H1 (cell line): ENCODE results near the gene POMT2. TPM values are rescaled to one million over a fixed set of nuclear protein-coding genes. Genes with fewer than 3 reads are reported as not detected.

Source experiments
- CTCF ChIA-PET: fragments of 300-600 bp; sonication (Branson Sonifier 250); formaldehyde crosslinking; loops from one replicate; lab custom pipeline; 2021; ENCODE audit not compliant: partially characterized antibody; lab: Charles Lee
- POLR2A ChIA-PET: fragments of 300-600 bp; sonication (Branson Sonifier 250); formaldehyde crosslinking; loops from one replicate; lab custom pipeline; 2021; ENCODE audit warnings: inconsistent platforms; ENCODE audit not compliant: partially characterized antibody; lab: Charles Lee
- DNase-seq, 2 experiments: peaks; one replicate each; pipeline versions ENCODE4 v3.0.0 to v3.0.0-alpha.2; 2010 to 2022; ENCODE audit warnings: low spot score in 2 of 2, low read depth in 1 of 2, mixed read lengths in 1 of 2
- FAIRE-seq: peaks from 2 replicates; lab custom pipeline; 2011; peaks lifted over from hg19 to GRCh38; lab: Jason Lieb, UNC
- H2AFZ ChIP-seq: 2 replicates; pipeline ENCODE4 v1.8.1; 2012; ENCODE audit warnings: low read length, inconsistent platforms
- H2AK5ac ChIP-seq: 2 replicates; pipeline ENCODE4 v1.6.1; 2013; ENCODE audit warnings: low read depth, low read length
- H2BK120ac ChIP-seq: replicated peaks from 2 replicates; pipeline ENCODE3; 2013; ENCODE audit warnings: low read depth, low read length, inconsistent platforms
- H2BK12ac ChIP-seq: 2 replicates; pipeline ENCODE4 v1.6.1; 2013; ENCODE audit warnings: low read depth, low read length
- H2BK15ac ChIP-seq: 2 replicates; pipeline ENCODE4 v1.6.1; 2013; ENCODE audit warnings: low read length
- H2BK20ac ChIP-seq: 2 replicates; pipeline ENCODE4 v1.6.1; 2013; ENCODE audit warnings: low read length
- H2BK5ac ChIP-seq: 2 replicates; pipeline ENCODE4 v1.6.1; 2013; ENCODE audit warnings: low read depth, low read length
- H3K14ac ChIP-seq: 2 replicates; pipeline ENCODE4 v1.6.1; 2013; ENCODE audit warnings: inconsistent platforms; ENCODE audit not compliant: insufficient read length
- H3K18ac ChIP-seq: 2 replicates; pipeline ENCODE4 v1.6.1; 2013; ENCODE audit warnings: low read length; ENCODE audit errors: extremely low read depth
- H3K23ac ChIP-seq: 2 replicates; pipeline ENCODE4 v1.6.1; 2013; ENCODE audit warnings: inconsistent platforms; ENCODE audit not compliant: insufficient read length
- H3K23me2 ChIP-seq: 2 replicates; pipeline ENCODE4 v1.6.1; 2013; ENCODE audit warnings: low read depth, low read length
- H3K27ac ChIP-seq: 2 replicates; pipeline ENCODE4 v1.6.1; 2011; ENCODE audit warnings: low read depth, low read length, inconsistent platforms
- H3K27me3 ChIP-seq, 4 experiments: replicated peaks in 1 of 4; 1 replicate in 1 of 4; 2 replicates in 3 of 4; pipeline versions ENCODE4 v1.6.1 to v1.8.1; 2011 to 2013; ENCODE audit warnings: low read length in 3 of 4, mild to moderate bottlenecking in 3 of 4, inconsistent platforms in 2 of 4, mixed read lengths in 2 of 4, moderate library complexity in 1 of 4; ENCODE audit not compliant: control insufficient read depth in 3 of 4, insufficient read depth in 3 of 4; ENCODE audit errors: extremely low read depth in 1 of 4
- H3K36me3 ChIP-seq, 4 experiments: 2 replicates each; pipeline versions ENCODE4 v1.6.1 to v1.8.1; 2011 to 2013; ENCODE audit warnings: mild to moderate bottlenecking in 4 of 4, low read length in 3 of 4, moderate library complexity in 2 of 4, control low read depth in 1 of 4, inconsistent platforms in 1 of 4; ENCODE audit not compliant: insufficient read depth in 4 of 4, control insufficient read depth in 2 of 4
- H3K4ac ChIP-seq: replicated peaks from 2 replicates; pipeline ENCODE3; 2013; ENCODE audit warnings: low read length, low read depth, mixed read lengths, inconsistent platforms; ENCODE audit not compliant: insufficient read length
- H3K4me1 ChIP-seq, 4 experiments: replicated peaks in 1 of 4; 1 replicate in 1 of 4; 2 replicates in 3 of 4; pipeline versions ENCODE4 v1.6.1 to v1.8.1; 2011 to 2013; ENCODE audit warnings: low read length in 3 of 4, inconsistent platforms in 2 of 4, mixed read lengths in 1 of 4; ENCODE audit not compliant: insufficient read depth in 4 of 4, control insufficient read depth in 3 of 4
- H3K4me2 ChIP-seq, 2 experiments: 2 replicates each; pipeline versions ENCODE4 v1.6.1 to v1.8.1; 2011 to 2013; ENCODE audit warnings: low read depth in 2 of 2, low read length in 2 of 2, control low read depth in 1 of 2, inconsistent platforms in 1 of 2, mild to moderate bottlenecking in 1 of 2; ENCODE audit not compliant: insufficient read depth in 1 of 2
- H3K4me3 ChIP-seq, 4 experiments: fragments of 200-600, 300-600 bp in 1 of 4; sonication (generic), shearing (Covaris generic), sonication (Bioruptor Twin) in 1 of 4; 2 replicates each; pipeline versions ENCODE4 v1.5.1 to v1.8.1; 2011 to 2016; ENCODE audit warnings: low read length in 4 of 4, low read depth in 3 of 4, control low read depth in 2 of 4, inconsistent platforms in 2 of 4, mild to moderate bottlenecking in 2 of 4, mixed read lengths in 1 of 4, moderate library complexity in 1 of 4; ENCODE audit not compliant: insufficient read depth in 2 of 4; ENCODE audit errors: extremely low read depth in 1 of 4
- H3K56ac ChIP-seq: replicated peaks from 2 replicates; pipeline ENCODE3; 2013; ENCODE audit warnings: low read depth, mild to moderate bottlenecking, mixed read lengths, low read length, inconsistent platforms; ENCODE audit not compliant: insufficient read length
- H3K79me1 ChIP-seq: 2 replicates; pipeline ENCODE4 v1.6.1; 2013; ENCODE audit warnings: low read depth, low read length, control low read depth
- H3K79me2 ChIP-seq, 2 experiments: 2 replicates each; pipeline versions ENCODE4 v1.6.1 to v1.8.1; 2012 to 2013; ENCODE audit warnings: low read length in 2 of 2, mild to moderate bottlenecking in 2 of 2, inconsistent platforms in 1 of 2; ENCODE audit not compliant: insufficient read depth in 2 of 2, control insufficient read depth in 1 of 2
- H3K9ac ChIP-seq, 4 experiments: replicated peaks in 1 of 4; 1 replicate in 1 of 4; 2 replicates in 3 of 4; pipeline versions ENCODE4 v1.6.1 to v1.8.1; 2011 to 2013; ENCODE audit warnings: low read depth in 3 of 4, low read length in 3 of 4, control low read depth in 2 of 4, mild to moderate bottlenecking in 2 of 4, moderate library complexity in 2 of 4, inconsistent platforms in 1 of 4; ENCODE audit errors: extremely low read depth in 1 of 4
- H3K9me3 ChIP-seq, 2 experiments: 2 replicates each; pipeline versions ENCODE4 v1.6.1 to v1.8.1; 2012 to 2013; ENCODE audit warnings: mild to moderate bottlenecking in 2 of 2, moderate library complexity in 2 of 2, control low read depth in 1 of 2, inconsistent platforms in 1 of 2, low read depth in 1 of 2, low read length in 1 of 2, mixed read lengths in 1 of 2; ENCODE audit not compliant: insufficient read depth in 2 of 2
- H4K20me1 ChIP-seq, 2 experiments: replicated peaks in 1 of 2; 2 replicates each; pipeline versions ENCODE3 to v1.8.1; 2011 to 2013; ENCODE audit warnings: inconsistent platforms in 2 of 2, low read length in 2 of 2, mild to moderate bottlenecking in 1 of 2; ENCODE audit not compliant: insufficient read depth in 2 of 2, control insufficient read depth in 1 of 2
- H4K5ac ChIP-seq: 2 replicates; pipeline ENCODE4 v1.6.1; 2013; ENCODE audit warnings: low read length, low read depth, mixed read lengths, inconsistent platforms; ENCODE audit not compliant: insufficient read length
- H4K8ac ChIP-seq: 2 replicates; pipeline ENCODE4 v1.8.0; 2013; ENCODE audit warnings: mild to moderate bottlenecking, moderate library complexity, low read length, inconsistent platforms; ENCODE audit not compliant: insufficient read depth; ENCODE audit errors: extremely low read depth
- H4K91ac ChIP-seq: replicated peaks from 2 replicates; pipeline ENCODE3; 2013; ENCODE audit warnings: low read length, mixed read lengths, inconsistent platforms; ENCODE audit not compliant: insufficient read length
- RFX5 ChIP-seq: IDR thresholded peaks from 2 replicates; pipeline ENCODE4 v1.6.1; 2011; ENCODE audit warnings: low read depth, low read length, improper control_type of control experiment, borderline replicate concordance
- WGBS, 2 experiments: shearing (Covaris generic) in 1 of 2; methylation state at CpG; one replicate each; pipeline versions ENCODE4 v1.1.6 to v1.1.7; 2013 to 2015; ENCODE audit warnings: low lambda C conversion rate in 2 of 2, mixed read lengths in 2 of 2, inconsistent platforms in 1 of 2, low coverage in 1 of 2, missing lambda C conversion rate in 1 of 2; ENCODE audit not compliant: insufficient replicate concordance in 2 of 2, insufficient coverage in 1 of 2, insufficient read length in 1 of 2; ENCODE audit errors: extremely low coverage in 1 of 2, missing lambda C conversion rate in 1 of 2; 5-methylcytosine and 5-hydroxymethylcytosine counted together
- polyA plus RNA-seq, 7 experiments: library from polyadenylated mRNA; depleted of rRNA in 3 of 7; stranded (reverse) in 5 of 7; unstranded in 2 of 7; fragments of >200 nt in 5 of 7; fragments of 200-250 nt in 2 of 7; gene quantifications; 1 replicate in 5 of 7; 2 replicates in 1 of 7; 4 replicates in 1 of 7; pipeline versions ENCODE4 v1.2.1 to v1.2.3, GENCODE V29; 2011 to 2013; ENCODE audit warnings: missing spikeins in 2 of 7, mixed read lengths in 2 of 7
- total RNA-seq: library from RNA; stranded (reverse); fragmentation: NEBNext Ultra II Directional; extraction: Animal tissue kit (Norgen Biotek cat#: 25700); gene quantifications from 2 replicates; pipeline ENCODE4 v1.2.1, GENCODE V29; 2021

The POMT2 gene
- total and polyA plus RNA-seq, 2 of the 8 experiments (the other 6 are each of a cell fraction or from before 2014, with no cell fraction given): 20.8 to 44.9 TPM

DNA sequence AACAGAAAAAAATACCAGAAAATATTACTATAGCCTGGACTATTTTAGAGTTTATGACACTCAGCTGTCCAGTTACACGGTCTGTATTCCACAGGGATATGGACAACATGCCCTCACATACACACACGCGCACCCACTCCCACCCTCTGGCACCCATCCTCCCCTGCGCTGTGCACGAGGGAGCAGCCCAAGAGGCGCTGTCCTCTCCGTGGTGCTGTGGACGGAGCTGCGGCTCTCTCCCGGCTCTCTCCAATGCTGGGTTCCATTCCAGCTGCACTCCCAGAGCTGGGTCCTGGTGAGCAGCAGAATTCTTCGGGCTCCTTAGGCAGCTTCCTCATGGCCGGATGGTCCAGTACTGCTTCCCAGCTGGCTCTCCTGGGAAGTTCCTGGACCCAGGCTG is 43.7 kb downstream of the POMT2 start:
- H3K23me2 ChIP-seq: no peaks in the 10 kb centered on the region
- H3K27me3 ChIP-seq: peaks cover 0 to 11% (median 9%) of the 10 kb centered on the region in 4 experiments; a peak in 6 of 7 replicates
- H3K27ac ChIP-seq: no peak overlapping the region
- H3K4me1 ChIP-seq: no peaks in the 10 kb centered on the region
- H2BK20ac ChIP-seq: no peak overlapping the region
- H2AK5ac ChIP-seq: no peak overlapping the region
- no peak overlapping the region for H3K14ac ChIP-seq
- H2BK12ac ChIP-seq: no peak overlapping the region
- H3K18ac ChIP-seq: no peak overlapping the region
- no peaks in the 10 kb centered on the region for H3K79me2 ChIP-seq
- FAIRE-seq (no peak), DNase-seq (no peak)
- TF ChIP-seq RFX5: no peak
- ChIA-PET CTCF (interaction anchor here (0.7 to 5.6 kb wide), 31 partner anchors 9 to 145 kb away, joined by 3 to 32 read pairs (median 5); partner anchors contain the start of gene ZDHHC22), POLR2A (interaction anchor here (0.8 kb wide), 1 partner anchor 155 kb away, joined by 3 read pairs; no protein-coding TSS in a partner anchor)
- no peak overlapping the region for H3K9ac ChIP-seq
- H2BK120ac ChIP-seq: no peak overlapping the region
- H3K23ac ChIP-seq: no peak overlapping the region
- H3K56ac ChIP-seq: no peak overlapping the region
- H3K4me2 ChIP-seq: no peak overlapping the region
- H3K79me1 ChIP-seq: no peaks in the 10 kb centered on the region
- no peak overlapping the region for H3K4ac ChIP-seq
- H2BK15ac ChIP-seq: no peak overlapping the region
- no peak overlapping the region for H2AFZ ChIP-seq
- H3K4me3 ChIP-seq: no peak overlapping the region
- H3K36me3 ChIP-seq: peaks cover 0 to 5% (median 1%) of the 10 kb centered on the region in 4 experiments; a peak in 3 of 8 replicates
- H4K91ac ChIP-seq: no peak overlapping the region
- WGBS, 2 experiments: 89% methylated on average over 12 of the region's 12 CpGs; no CpG with 5 or more reads in 1 of the 2 experiments
- no peak overlapping the region for H4K5ac ChIP-seq
- H2BK5ac ChIP-seq: no peak overlapping the region
- H4K8ac ChIP-seq: no peak overlapping the region
- no peaks in the 10 kb centered on the region for H3K9me3 ChIP-seq
- peaks cover 0 to 1% of the 10 kb centered on the region in 2 experiments for H4K20me1 ChIP-seq
